Cardiac muscle cell (in vitro differentiated cells and primary cell): ENCODE data around the gene YPEL1. TPM values are rescaled to one million over a fixed set of nuclear protein-coding genes. Genes with fewer than 3 reads are reported as not detected.

Experiments used
- DNase-seq, 2 donors: peaks; one replicate each; pipeline versions ENCODE4 v3.0.0 to v3.0.0-alpha.2; 2010 to 2017; ENCODE audit warnings: low read depth in 1 of 2, low spot score in 1 of 2
- H3K27ac ChIP-seq: fragments of 200-600 bp; sonication (generic); 2 replicates; pipeline ENCODE4 v1.5.1; 2016
- H3K27me3 ChIP-seq: fragments of 200-600 bp; sonication (generic); 2 replicates; pipeline ENCODE4 v1.6.0; 2016; ENCODE audit warnings: control low read depth
- H3K36me3 ChIP-seq: fragments of 200-600 bp; sonication (generic); 2 replicates; pipeline ENCODE4 v1.5.1; 2016; ENCODE audit warnings: control low read depth
- H3K4me1 ChIP-seq: fragments of 200-600 bp; sonication (generic); 2 replicates; pipeline ENCODE4 v1.8.1; 2017; ENCODE audit warnings: low read depth, mild to moderate bottlenecking, mixed run types
- H3K4me3 ChIP-seq: fragments of 200-600 bp; sonication (generic); 2 replicates; pipeline ENCODE4 v1.5.1; 2016; ENCODE audit warnings: mild to moderate bottlenecking
- H3K9me3 ChIP-seq: fragments of 200-600 bp; sonication (generic); 2 replicates; pipeline ENCODE4 v1.5.1; 2017; ENCODE audit warnings: low read depth, mild to moderate bottlenecking, control low read depth
- CTCF ChIP-seq: IDR thresholded peaks from 2 replicates; pipeline ENCODE4 v1.5.1; 2012; ENCODE audit warnings: low read depth, mild to moderate bottlenecking, low read length
- polyA plus RNA-seq: library from polyadenylated mRNA; unstranded; fragments of >200 nt; fragmentation: Nextera tagmentation; extraction: Ambion mirVana; gene quantifications from 2 replicates; pipeline ENCODE4 v1.2.1, GENCODE V29; 2016
- total RNA-seq: library from RNA; depleted of rRNA; stranded (reverse); fragments of >200 nt; gene quantifications from 2 replicates; pipeline ENCODE4 v1.2.3, GENCODE V29; 2016

The YPEL1 gene
- total and polyA plus RNA-seq, 2 experiments from 2014 or later = 20.4 to 22.4 TPM

GRCh38 chr22:21738081-21738480 is 2.5 kb upstream of the YPEL1 start:
- H3K9me3 ChIP-seq = no peaks in the 10 kb centered on the region
- H3K27ac ChIP-seq = no peak overlapping the region
- H3K4me1 ChIP-seq = peaks cover 5% of the 10 kb centered on the region
- no peak for TF ChIP-seq CTCF
- DNase-seq = no peak
- no peak overlapping the region for H3K4me3 ChIP-seq
- no peaks in the 10 kb centered on the region for H3K36me3 ChIP-seq
- no peaks in the 10 kb centered on the region for H3K27me3 ChIP-seq

GRCh38 chr22:21736948-21737347 is 1.4 kb upstream of the YPEL1 start:
- Histone ChIP-seq H3K27ac (no peak overlapping the region), H3K36me3 (no peaks in the 10 kb centered on the region), H3K4me1 (peaks cover 5% of the 10 kb centered on the region), H3K9me3 (no peaks in the 10 kb centered on the region), H3K4me3 (no peak overlapping the region), H3K27me3 (no peaks in the 10 kb centered on the region)
- no peak for TF ChIP-seq CTCF
- no peak for DNase-seq

GRCh38 chr22:21736084-21736642 is 569 bp upstream of the YPEL1 start:
- no peak for TF ChIP-seq CTCF
- H3K9me3 ChIP-seq = no peaks in the 10 kb centered on the region
- H3K4me1 ChIP-seq = peaks cover 5% of the 10 kb centered on the region
- no peaks in the 10 kb centered on the region for H3K27me3 ChIP-seq
- no peak overlapping the region for H3K27ac ChIP-seq
- H3K36me3 ChIP-seq = no peaks in the 10 kb centered on the region
- no peak for DNase-seq
- peak overlapping the region; percentile 37 for H3K4me3 ChIP-seq

GRCh38 chr22:21734540-21735199 is 924 bp downstream of the YPEL1 start:
- no peaks in the 10 kb centered on the region for H3K9me3 ChIP-seq
- no peak for DNase-seq
- peaks cover 5% of the 10 kb centered on the region for H3K4me1 ChIP-seq
- H3K27me3 ChIP-seq = no peaks in the 10 kb centered on the region
- no peak for TF ChIP-seq CTCF
- no peaks in the 10 kb centered on the region for H3K36me3 ChIP-seq
- H3K4me3 ChIP-seq = peak overlapping the region; percentile 45
- no peak overlapping the region for H3K27ac ChIP-seq

- Histone ChIP-seq H3K27me3 (no peaks in the 10 kb centered on the region), H3K4me3 (no peak overlapping the region), H3K4me1 (peaks cover 5% of the 10 kb centered on the region), H3K27ac (no peak overlapping the region), H3K9me3 (no peaks in the 10 kb centered on the region), H3K36me3 (no peaks in the 10 kb centered on the region)
- TF ChIP-seq CTCF = no peak
- no peak for DNase-seq
Observed at GRCh38 chr22:21731503-21731902, 4.1 kb downstream of the YPEL1 start.
